Fibroblast of skin of right quadriceps (primary cell): ENCODE measurements around the gene CATSPERZ.
"Not testable (repeated sequence)": the region's sequence is repeated elsewhere in the genome, so short reads cannot be mapped to it uniquely, and the experiment has no call there.

ENCODE experiments used
- DNase-seq: peaks from one replicate; pipeline ENCODE4 v3.0.0-alpha.2; 2013

CATSPERZ gene

GRCh38 chr11:64304316-64305072 lies 4.3 kb downstream of the CATSPERZ start:
- peak; percentile 82 for DNase-seq

- peak; percentile 97 for DNase-seq
Observed at GRCh38 chr11:64305075-64305690, 5.0 kb downstream of the CATSPERZ start, which contains the start of gene ESRRA. Gene ESRRA (plus strand): TSS chr11:64305524. CDS start chr11:64307180, 1,656 bp downstream.

- DNase-seq, result peak; percentile 53
Observed at GRCh38 chr11:64305691-64306562, 5.8 kb downstream of the CATSPERZ start.

- no peak for DNase-seq
Observed at GRCh38 chr11:64306563-64306875, 6.4 kb downstream of the CATSPERZ start.

- no peak for DNase-seq
Observed at GRCh38 chr11:64306876-64307622, 6.9 kb downstream of the CATSPERZ start.

- not testable (repeated sequence) for DNase-seq
Observed at GRCh38 chr11:64307795-64308194, 7.6 kb downstream of the CATSPERZ start.

- no peak for DNase-seq
Observed at GRCh38 chr11:64312947-64313346, 12.8 kb downstream of the CATSPERZ start.

- no peak for DNase-seq
Observed at GRCh38 chr11:64313491-64314145, 13.5 kb downstream of the CATSPERZ start.

GRCh38 chr11:64314146-64314804 lies 14.1 kb downstream of the CATSPERZ start:
- no peak for DNase-seq

GRCh38 chr11:64314805-64315561 lies 14.8 kb downstream of the CATSPERZ start:
- DNase-seq, result no peak

- not testable (repeated sequence) for DNase-seq
Observed at GRCh38 chr11:64315667-64316526, 15.7 kb downstream of the CATSPERZ start.

- no peak for DNase-seq
Observed at GRCh38 chr11:64316672-64317324, 16.6 kb downstream of the CATSPERZ start.

- DNase-seq, result peak; percentile 97
Observed at GRCh38 chr11:64317325-64317960, 17.3 kb downstream of the CATSPERZ start, which contains the start of gene TRMT112. Gene TRMT112 (minus strand): TSS chr11:64317559. CDS start chr11:64317526, 33 bp downstream.

- DNase-seq, result peak; percentile 95
Observed at GRCh38 chr11:64317961-64318765, 18.0 kb downstream of the CATSPERZ start, which contains the start of gene PRDX5. Gene PRDX5 (plus strand): TSS chr11:64318121. CDS start chr11:64318216, 95 bp downstream.

- DNase-seq, result no peak
Observed at GRCh38 chr11:64318766-64319761, 18.9 kb downstream of the CATSPERZ start.

- DNase-seq, result no peak
Observed at GRCh38 chr11:64320556-64320955, 20.4 kb downstream of the CATSPERZ start.
